Measurements from ENCODE around the gene PPIP5K1.
A peak's percentile ranks its signal among the peaks of the same experiment; 100 is the strongest.
"Not testable (repeated sequence)": the region's sequence is repeated elsewhere in the genome, so short reads cannot be mapped to it uniquely, and the experiment has no call there.

Gene PPIP5K1

DNA sequence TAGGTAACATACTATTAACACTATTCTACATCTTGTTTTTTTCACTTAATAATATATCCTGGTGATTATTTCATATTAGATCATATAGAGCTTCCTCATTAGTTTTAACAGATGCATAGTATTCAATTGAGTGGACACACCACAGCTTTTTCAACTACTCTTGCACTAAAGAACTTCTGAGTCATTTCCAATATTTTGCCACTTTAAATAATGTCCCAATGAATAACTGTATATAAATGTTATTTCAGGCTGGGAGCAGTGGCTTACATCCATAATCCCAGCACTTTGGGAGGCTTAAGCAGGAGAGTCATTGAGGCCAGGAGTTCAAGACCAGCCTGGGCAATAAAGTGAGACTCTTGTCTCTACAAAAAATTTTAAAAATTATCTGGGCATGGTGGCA lies 45.7 kb downstream of the PPIP5K1 start:
- DNase-seq (ENCODE audit: low read depth) = no peak

- DNase-seq (ENCODE audit: low read depth) = peak; percentile 52
These were observed 48.2 kb downstream of the PPIP5K1 start for GRCh38 chr15:43541785-43542184.

GRCh38 chr15:43538091-43538490 lies 51.9 kb downstream of the PPIP5K1 start:
- DNase-seq (ENCODE audit: low read depth) = no peak

- no peak for DNase-seq (ENCODE audit: low read depth)
These were observed 55.1 kb downstream of the PPIP5K1 start for GRCh38 chr15:43534897-43535296.

DNA sequence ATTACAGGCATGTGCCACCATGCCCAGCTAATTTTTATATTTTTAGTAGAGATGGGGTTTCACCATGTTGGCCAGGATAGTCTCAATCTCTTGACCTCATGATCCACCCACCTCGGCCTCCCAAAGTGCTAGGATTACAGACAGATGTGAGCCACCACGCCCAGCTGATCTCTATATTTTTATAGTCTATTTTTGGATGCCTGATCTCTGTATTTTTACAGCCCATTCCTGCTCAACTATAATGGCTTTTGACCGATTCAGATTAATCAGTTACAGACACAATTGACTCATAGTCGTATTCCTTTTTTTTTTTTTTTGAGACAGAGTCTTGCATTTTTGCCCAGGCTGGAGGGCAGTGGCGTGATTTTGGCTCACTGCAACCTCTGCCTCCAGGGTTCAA lies 57.2 kb downstream of the PPIP5K1 start:
- not testable (repeated sequence) for DNase-seq (ENCODE audit: low read depth)

- DNase-seq (ENCODE audit: low read depth) = no peak
These were observed 58.9 kb downstream of the PPIP5K1 start for GRCh38 chr15:43531018-43531670.

GRCh38 chr15:43529587-43530345 lies 60.2 kb downstream of the PPIP5K1 start:
- no peak for DNase-seq (ENCODE audit: low read depth)

GRCh38 chr15:43529141-43529540 lies 60.9 kb downstream of the PPIP5K1 start:
- DNase-seq (ENCODE audit: low read depth) = no peak

- no peak for DNase-seq (ENCODE audit: low read depth)
These were observed 61.4 kb downstream of the PPIP5K1 start for GRCh38 chr15:43528542-43529007.

- no peak for DNase-seq (ENCODE audit: low read depth)
These were observed 62.0 kb downstream of the PPIP5K1 start for GRCh38 chr15:43527802-43528541.

DNA sequence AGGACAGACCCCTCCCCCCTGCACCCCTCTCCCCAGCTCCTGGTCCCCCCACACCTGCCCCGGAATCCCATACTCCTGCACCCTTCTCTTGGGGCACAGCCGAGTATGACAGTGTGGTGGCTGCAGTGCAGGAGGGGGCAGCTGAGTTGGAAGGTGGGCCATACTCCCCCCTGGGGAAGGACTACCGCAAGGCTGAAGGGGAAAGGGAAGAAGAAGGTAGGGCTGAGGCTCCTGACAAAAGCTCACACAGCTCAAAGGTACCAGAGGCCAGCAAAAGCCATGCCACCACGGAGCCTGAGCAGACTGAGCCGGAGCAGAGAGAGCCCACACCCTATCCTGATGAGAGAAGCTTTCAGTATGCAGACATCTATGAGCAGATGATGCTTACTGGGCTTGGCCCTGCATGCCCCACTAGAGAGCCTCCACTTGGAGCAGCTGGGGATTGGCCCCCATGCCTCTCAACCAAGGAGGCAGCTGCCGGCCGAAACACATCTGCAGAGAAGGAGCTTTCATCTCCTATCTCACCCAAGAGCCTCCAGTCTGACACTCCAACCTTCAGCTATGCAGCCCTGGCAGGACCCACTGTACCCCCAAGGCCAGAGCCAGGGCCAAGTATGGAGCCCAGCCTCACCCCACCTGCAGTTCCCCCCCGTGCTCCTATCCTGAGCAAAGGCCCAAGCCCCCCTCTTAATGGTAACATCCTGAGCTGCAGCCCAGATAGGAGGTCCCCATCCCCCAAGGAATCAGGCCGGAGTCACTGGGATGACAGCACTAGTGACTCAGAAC lies 62.8 kb downstream of the PPIP5K1 start:
- no peak for DNase-seq (ENCODE audit: low read depth)

- no peak for DNase-seq (ENCODE audit: low read depth)
These were observed 63.6 kb downstream of the PPIP5K1 start for GRCh38 chr15:43526261-43526930.

DNA sequence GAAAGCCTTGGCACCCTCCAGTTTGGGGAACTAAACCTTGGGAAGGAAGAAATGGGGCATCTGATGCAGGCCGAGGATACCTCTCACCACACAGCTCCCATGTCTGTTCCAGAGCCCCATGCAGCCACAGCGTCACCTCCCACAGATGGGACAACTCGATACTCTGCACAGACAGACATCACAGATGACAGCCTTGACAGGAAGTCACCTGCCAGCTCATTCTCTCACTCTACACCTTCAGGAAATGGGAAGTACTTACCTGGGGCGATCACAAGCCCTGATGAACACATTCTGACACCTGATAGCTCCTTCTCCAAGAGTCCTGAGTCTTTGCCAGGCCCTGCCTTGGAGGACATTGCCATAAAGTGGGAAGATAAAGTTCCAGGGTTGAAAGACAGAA lies 64.9 kb downstream of the PPIP5K1 start:
- DNase-seq (ENCODE audit: low read depth) = no peak

DNA sequence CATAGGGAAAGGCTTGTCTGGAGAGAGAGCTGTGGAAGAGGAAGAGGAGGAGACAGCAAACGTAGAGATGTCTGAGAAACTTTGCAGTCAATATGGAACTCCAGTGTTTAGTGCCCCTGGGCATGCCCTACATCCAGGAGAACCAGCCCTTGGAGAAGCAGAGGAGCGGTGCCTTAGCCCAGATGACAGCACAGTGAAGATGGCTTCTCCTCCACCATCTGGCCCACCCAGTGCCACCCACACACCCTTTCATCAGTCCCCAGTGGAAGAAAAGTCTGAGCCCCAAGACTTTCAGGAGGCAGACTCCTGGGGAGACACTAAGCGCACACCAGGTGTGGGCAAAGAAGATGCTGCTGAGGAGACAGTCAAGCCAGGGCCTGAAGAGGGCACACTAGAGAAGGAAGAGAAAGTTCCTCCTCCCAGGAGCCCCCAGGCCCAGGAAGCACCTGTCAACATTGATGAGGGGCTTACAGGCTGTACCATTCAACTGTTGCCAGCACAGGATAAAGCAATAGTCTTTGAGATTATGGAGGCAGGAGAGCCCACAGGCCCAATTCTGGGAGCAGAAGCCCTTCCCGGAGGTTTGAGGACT lies 65.7 kb downstream of the PPIP5K1 start:
- no peak for DNase-seq (ENCODE audit: low read depth)

GRCh38 chr15:43523646-43524045 lies 66.4 kb downstream of the PPIP5K1 start:
- no peak for DNase-seq (ENCODE audit: low read depth)

- DNase-seq (ENCODE audit: low read depth) = no peak
These were observed 67.8 kb downstream of the PPIP5K1 start for GRCh38 chr15:43522247-43522646.

GRCh38 chr15:43521419-43521818 lies 68.6 kb downstream of the PPIP5K1 start:
- no peak for DNase-seq (ENCODE audit: low read depth)

DNA sequence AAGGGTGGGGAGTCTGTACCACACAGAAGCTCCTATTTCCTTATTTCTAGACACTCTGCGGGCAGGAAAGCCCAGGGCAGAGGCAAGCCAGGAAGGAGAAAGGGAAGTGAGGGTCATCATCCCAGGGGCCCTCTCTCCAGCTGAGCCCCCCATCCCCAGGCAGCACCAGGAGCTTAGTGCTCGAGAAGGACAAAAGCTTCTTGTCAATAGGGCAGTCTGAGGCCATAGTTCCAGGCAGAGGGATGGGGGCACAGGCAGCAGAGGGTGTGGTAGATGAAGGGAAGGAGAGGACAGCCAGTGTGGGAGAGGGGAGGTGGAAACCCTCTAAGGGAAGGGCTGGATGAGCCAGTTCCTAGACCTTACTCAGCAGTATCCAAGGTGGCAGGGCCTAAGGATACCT lies 69.9 kb downstream of the PPIP5K1 start:
- no peak for DNase-seq (ENCODE audit: low read depth)

DNA sequence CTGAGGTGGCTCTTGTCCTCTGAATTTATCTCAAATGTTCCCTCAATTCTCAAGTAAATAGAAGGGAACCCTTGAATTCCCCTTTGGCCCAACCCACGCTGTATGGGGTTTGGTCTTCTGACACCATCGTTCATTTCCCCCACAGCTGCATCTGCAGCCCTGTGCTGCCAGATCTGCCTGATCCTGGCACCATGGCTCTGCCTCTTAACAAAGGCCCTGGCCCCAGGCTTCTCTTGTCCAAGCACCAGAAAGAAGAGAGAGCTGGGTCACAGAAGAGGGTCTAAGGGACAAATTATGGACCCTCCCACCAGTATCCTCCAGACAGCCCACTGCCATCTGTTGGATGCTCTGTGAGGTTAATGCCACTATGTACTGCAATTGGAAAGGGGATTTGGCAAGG lies 70.8 kb downstream of the PPIP5K1 start:
- DNase-seq (ENCODE audit: low read depth) = no peak

DNA sequence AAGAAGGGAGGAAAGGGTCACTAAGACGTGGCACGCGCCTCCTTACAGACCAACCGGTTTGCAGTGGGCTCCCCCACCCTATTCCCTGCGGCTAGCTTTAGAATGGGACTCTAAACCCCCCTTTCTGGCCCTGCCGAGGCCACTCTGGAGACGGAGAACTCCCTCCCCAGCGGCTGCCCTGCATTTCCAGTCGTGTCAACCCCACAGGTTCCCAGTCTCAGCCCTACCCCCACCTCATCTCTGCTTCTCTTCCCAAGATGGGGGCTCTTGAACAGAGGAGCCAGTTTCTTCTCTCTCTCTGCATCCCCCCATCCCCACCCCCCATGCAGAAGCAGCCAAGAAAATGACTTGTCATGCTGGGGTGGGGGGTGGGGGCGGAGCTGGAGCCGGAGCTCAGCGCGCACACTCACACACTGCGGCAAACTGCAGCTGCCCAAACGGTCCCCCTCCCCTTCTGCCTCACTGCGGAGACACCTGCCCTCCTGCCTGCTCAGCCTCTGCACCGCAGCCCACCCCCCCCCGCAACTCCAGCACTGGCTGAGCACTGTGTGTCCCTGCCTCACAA lies 71.7 kb downstream of the PPIP5K1 start:
- peak; percentile 58 for DNase-seq (ENCODE audit: low read depth)

Measured in iris pigment epithelial cell (primary cell).